ENCODE data around the gene NLK.

DNA sequence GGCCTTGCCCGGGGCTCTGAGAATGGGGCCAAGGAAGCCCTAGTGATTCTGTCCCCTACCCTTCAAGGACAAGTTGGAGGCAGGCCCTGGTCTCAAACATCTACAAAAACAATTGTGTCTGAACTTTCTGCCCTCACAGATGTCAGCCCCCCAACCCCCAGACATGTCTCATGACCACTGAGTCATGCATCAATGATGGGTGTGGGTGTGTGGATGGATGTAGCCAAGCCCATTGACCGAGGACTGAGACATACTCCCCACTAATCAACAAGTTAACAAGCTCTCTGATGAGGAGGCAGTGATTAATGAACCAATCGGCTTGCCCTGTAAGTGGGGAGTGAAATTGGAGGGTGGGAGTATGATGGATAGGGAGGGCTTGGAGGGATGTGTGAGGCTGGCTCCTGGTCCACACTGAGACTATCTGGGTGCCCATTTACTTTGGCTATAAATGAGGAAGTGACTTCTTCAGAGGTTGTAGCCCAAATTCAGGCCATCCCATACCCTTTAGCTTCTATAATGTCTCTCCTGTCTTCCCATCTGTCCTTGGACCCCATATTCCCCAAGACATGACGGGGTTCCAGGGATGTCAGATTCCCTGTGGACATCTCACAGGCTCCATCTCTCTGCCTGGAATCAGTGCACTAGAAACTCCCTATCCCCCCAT lies 179.4 kb downstream of the NLK start:
- TF ChIP-seq, protein P1, sequence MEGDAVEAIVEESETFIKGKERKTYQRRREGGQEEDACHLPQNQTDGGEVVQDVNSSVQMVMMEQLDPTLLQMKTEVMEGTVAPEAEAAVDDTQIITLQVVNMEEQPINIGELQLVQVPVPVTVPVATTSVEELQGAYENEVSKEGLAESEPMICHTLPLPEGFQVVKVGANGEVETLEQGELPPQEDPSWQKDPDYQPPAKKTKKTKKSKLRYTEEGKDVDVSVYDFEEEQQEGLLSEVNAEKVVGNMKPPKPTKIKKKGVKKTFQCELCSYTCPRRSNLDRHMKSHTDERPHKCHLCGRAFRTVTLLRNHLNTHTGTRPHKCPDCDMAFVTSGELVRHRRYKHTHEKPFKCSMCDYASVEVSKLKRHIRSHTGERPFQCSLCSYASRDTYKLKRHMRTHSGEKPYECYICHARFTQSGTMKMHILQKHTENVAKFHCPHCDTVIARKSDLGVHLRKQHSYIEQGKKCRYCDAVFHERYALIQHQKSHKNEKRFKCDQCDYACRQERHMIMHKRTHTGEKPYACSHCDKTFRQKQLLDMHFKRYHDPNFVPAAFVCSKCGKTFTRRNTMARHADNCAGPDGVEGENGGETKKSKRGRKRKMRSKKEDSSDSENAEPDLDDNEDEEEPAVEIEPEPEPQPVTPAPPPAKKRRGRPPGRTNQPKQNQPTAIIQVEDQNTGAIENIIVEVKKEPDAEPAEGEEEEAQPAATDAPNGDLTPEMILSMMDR (IDR thresholded peaks at IDR 0.05), result no peak
- no peak for TF ChIP-seq POLR2A (IDR thresholded peaks at IDR 0.05)
- no peak for TF ChIP-seq POLR2AphosphoS5 (IDR thresholded peaks at IDR 0.05)

All from suprapubic skin (tissue), 4 donors.